GM12865 (cell line): ENCODE results near the gene PMAIP1.

Experiments
- DNase-seq: peaks from one replicate; pipeline ENCODE4 v3.0.0; 2010; ENCODE audit warnings: low read depth
- H3K4me3 ChIP-seq: 2 replicates; pipeline ENCODE4 v1.5.1; 2011; ENCODE audit warnings: mild to moderate bottlenecking, low read depth, low read length, control low read depth
- TF ChIP-seq, protein P1 (sequence below): IDR thresholded peaks from 2 replicates; pipeline ENCODE4 v1.5.1; 2011; ENCODE audit warnings: low read length, control low read depth, low read depth, inconsistent platforms; ENCODE audit not compliant: insufficient read depth; ENCODE audit errors: missing control alignments

PMAIP1 gene

DNA sequence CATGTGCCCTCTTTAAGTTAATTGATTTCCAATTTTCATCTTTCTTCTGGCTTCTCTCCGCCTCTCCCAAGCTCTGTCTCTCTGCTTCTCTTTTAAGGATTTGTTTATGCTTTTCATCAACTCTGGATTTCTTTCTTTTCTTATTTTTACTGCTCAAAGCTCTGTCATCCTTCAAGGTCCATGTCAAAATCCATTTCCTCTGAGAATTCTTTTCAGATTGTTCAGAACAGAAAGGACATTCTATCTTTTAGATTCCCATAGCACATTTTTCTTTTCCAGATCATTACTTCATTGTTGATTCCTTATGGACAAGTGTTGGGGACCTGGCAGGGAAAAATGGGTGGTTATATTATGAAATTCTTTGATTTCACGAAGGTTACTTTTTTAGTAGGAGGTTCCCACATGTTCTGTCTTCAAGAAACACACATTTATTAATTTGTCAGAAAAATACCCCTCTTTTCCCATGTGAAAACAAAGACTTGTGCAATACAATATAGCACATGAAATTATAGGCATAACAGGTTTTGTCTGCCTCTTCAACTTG is 12.3 kb downstream of the PMAIP1 start:
- H3K4me3 ChIP-seq: no peak overlapping the region
- DNase-seq: no peak
- TF ChIP-seq, protein P1, sequence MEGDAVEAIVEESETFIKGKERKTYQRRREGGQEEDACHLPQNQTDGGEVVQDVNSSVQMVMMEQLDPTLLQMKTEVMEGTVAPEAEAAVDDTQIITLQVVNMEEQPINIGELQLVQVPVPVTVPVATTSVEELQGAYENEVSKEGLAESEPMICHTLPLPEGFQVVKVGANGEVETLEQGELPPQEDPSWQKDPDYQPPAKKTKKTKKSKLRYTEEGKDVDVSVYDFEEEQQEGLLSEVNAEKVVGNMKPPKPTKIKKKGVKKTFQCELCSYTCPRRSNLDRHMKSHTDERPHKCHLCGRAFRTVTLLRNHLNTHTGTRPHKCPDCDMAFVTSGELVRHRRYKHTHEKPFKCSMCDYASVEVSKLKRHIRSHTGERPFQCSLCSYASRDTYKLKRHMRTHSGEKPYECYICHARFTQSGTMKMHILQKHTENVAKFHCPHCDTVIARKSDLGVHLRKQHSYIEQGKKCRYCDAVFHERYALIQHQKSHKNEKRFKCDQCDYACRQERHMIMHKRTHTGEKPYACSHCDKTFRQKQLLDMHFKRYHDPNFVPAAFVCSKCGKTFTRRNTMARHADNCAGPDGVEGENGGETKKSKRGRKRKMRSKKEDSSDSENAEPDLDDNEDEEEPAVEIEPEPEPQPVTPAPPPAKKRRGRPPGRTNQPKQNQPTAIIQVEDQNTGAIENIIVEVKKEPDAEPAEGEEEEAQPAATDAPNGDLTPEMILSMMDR: no peak

DNA sequence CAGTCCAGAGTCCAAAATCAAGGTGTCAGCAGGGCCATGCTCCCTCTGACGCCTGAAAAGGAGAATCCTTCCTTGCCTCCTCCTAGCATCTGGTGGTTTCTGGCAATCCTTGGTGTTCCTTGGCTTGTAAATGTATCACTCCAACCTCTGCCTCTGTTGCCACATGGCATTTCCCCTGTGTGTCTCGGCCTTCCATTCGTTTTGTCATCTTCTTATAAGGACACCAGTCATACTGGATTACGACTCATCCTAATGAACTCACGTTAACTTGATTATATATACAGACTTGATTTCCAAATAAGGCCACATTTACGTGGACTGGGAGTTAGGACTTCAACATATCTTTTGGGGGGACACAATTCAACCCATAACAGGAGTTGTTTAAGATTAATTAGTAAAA is 15.8 kb downstream of the PMAIP1 start:
- no peak for DNase-seq
- TF ChIP-seq, protein P1: no peak
- no peak overlapping the region for H3K4me3 ChIP-seq

DNA sequence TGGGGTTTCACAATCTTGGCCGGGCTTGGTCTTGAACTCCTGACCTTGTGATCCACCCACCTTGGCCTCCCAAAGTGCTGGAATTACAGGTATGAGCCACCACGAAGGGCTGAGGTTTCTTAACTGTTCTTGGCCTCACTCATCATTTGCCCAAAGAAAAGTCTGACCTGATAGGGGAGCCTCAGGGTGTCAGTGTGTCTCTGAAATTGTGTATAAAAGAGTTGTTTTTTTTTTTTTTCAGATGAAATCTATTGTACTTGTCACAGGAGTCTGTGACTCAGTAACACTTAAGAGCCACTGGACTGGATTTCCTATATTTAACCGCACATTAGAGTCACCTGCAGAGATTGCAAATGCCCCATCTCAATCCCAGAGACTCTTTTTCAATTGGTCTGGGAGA is 16.9 kb downstream of the PMAIP1 start:
- TF ChIP-seq, protein P1: no peak

DNA sequence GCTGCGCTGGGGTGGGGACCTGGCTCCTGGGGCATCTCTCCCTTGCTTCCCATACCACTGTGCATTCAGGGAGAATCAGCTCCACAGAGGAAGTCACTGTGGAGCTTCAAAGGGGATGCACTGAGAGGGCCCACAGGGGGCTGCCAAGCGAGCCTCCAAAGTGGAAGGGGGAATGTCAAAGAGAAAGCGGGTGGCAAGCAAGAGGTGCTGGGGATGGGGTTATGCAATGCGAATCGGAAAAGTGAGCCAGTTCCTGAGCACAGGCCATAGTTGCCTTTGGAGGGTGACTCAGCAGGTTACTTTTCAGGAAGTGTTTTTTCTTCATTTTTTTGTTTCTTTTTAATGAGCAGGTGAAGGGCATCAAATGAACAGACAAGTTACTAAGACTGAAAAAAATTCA is 17.6 kb downstream of the PMAIP1 start:
- TF ChIP-seq, protein P1: no peak
- DNase-seq: no peak
- no peak overlapping the region for H3K4me3 ChIP-seq

More for the DNA sequence above, 16.9 kb downstream of the PMAIP1 start:
- no peak overlapping the region for H3K4me3 ChIP-seq
- no peak for DNase-seq

DNA sequence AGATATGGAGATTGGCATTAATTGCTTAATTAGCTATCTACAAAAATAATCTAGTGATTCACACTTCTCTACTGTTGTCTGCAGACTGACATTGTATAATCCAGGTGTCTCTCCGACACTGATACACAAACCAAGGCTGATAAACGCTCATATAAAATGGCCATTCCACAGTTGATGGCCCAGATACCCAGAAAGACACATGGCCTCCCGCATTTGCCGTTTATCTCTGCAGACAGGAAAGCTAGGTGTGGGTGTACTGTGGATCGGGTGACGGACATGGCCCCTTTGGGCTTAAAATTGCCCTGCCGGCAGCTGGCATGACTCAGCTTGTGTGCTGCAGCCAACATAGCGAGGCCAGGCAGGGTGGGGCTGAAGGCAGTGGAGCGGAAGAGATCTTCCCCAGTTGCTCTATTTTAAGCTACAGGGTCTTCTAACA is 18.5 kb downstream of the PMAIP1 start:
- H3K4me3 ChIP-seq: peak overlapping the region; percentile 20; the same call in 1 of the 2 replicates
- peak; percentile 88 for DNase-seq
- TF ChIP-seq, protein P1: no peak

DNA sequence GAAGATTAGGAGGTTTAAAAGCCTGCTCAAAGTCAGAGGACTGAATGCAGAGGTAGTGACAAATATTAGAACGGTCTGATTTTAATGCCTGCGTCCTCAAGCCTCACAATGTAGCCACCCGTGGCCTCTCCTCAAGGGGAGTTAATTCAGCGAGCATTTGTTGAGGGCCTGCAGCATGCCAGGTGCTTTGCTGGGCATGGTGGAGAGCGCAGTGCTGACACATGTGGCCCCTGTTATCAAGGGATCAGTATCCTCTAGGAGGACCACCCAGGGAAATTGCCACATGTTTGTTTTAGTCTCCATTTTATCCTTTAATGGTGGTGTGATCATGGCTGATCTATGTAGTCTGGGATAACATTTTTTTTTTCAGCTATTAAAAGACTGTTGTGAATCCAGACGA is 19.2 kb downstream of the PMAIP1 start:
- no peak for DNase-seq
- H3K4me3 ChIP-seq: no peak overlapping the region
- TF ChIP-seq, protein P1: no peak

DNA sequence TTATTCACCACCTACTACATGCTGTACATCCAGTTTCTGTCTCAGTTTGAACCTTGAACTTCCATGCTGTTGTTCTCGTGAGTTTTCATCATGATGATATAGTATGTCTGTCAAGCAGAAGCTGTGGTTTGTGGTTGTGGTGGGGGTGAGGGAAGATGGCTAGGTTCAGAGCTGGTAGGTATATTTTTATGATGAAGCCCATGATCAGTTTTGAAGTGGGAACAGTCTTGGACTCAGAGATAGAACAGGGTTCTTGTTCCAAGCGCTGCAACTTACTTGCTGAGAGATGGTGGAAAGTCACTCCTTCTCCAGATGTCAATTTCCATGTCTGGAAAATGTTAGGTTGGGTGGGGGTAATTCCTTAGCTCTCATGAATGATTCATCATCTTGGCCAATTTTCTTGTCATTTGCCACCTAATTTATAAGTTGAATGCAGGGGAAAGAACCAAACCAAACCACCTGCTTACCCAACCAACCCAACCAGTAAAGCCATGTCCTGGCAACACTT is 21.6 kb downstream of the PMAIP1 start:
- TF ChIP-seq, protein P1: no peak
- peak; percentile 83 for DNase-seq
- H3K4me3 ChIP-seq: no peak overlapping the region
